HCT116 (cell line): ENCODE results near the gene PRR12. TPM values are rescaled to one million over a fixed set of nuclear protein-coding genes. Genes with fewer than 3 reads are reported as not detected.
A peak's percentile ranks its signal among the peaks of the same experiment; 100 is the strongest.

Source experiments
- ATAC-seq: fragments of 200-7000 bp; cut with Tn5 transposase; 2 replicates; pipeline ENCODE4 v1.9.1; 2020; ENCODE audit warnings: mild to moderate bottlenecking, moderate library complexity
- BruUV-seq: library from RNA; stranded (reverse); fragments of 400-500 nt; replicated peaks from 2 replicates; lab custom pipeline; 2021; lab: Mats Ljungman, UMichigan
- CTCF ChIA-PET: fragments of 300-600 bp; sonication (Branson Sonifier 250); formaldehyde crosslinking; loops from one replicate; lab custom pipeline; 2021; ENCODE audit warnings: antibody characterized with exemption; lab: Charles Lee
- POLR2A ChIA-PET: fragments of 300-600, 350-600 bp; sonication (Branson Sonifier 250); formaldehyde crosslinking; loops from one replicate; lab custom pipeline; 2021; ENCODE audit warnings: antibody characterized with exemption; lab: Charles Lee
- RAD21 ChIA-PET, 2 experiments: fragments of 300-600 bp; sonication (Branson Sonifier 250); formaldehyde crosslinking; loops; one replicate each; lab custom pipeline; 2023; ENCODE audit warnings: low total read pairs in 2 of 2; ENCODE audit not compliant: uncharacterized antibody in 2 of 2, unreplicated experiment in 2 of 2, low non-redundant PET in 1 of 2; lab: Charles Lee
- DNase-seq: peaks from one replicate; pipeline ENCODE4 v3.0.0-alpha.2; 2010; ENCODE audit warnings: low read depth, low spot score
- H2AFZ ChIP-seq: fragments of 200-600 bp; shearing (Covaris generic), sonication (generic); 2 replicates; pipeline ENCODE4 v1.6.1; 2017; ENCODE audit warnings: low read depth, mixed run types, mixed read lengths, antibody characterized with exemption, low read length; ENCODE audit not compliant: poor library complexity, severe bottlenecking
- H3K27ac ChIP-seq: 2 replicates; pipeline ENCODE4 v1.5.1; 2012; ENCODE audit warnings: low read depth, low read length
- H3K27me3 ChIP-seq: fragments of 200-600 bp; sonication (generic); 2 replicates; pipeline ENCODE4 v1.6.1; 2016; ENCODE audit warnings: mixed run types, low read length, mixed read lengths; ENCODE audit not compliant: insufficient read depth
- H3K36me3 ChIP-seq, 2 experiments: fragments of 200-500 bp in 1 of 2; fragments of 200-600 bp in 1 of 2; sonication (Bioruptor generic) in 1 of 2; sonication (generic) in 1 of 2; 2 replicates each; pipeline versions ENCODE4 v1.5.1 to v1.6.1; 2014 to 2016; ENCODE audit warnings: low read length in 2 of 2, inconsistent platforms in 1 of 2, mixed read lengths in 1 of 2, mixed run types in 1 of 2; ENCODE audit not compliant: insufficient read depth in 2 of 2, control insufficient read depth in 1 of 2
- H3K4me1 ChIP-seq, 2 experiments: fragments of 200-600 bp in 1 of 2; sonication (generic) in 1 of 2; 2 replicates each; pipeline versions ENCODE4 v1.5.1 to v1.6.1; 2012 to 2017; ENCODE audit warnings: low read length in 2 of 2, inconsistent platforms in 1 of 2, mild to moderate bottlenecking in 1 of 2, mixed read lengths in 1 of 2, mixed run types in 1 of 2, moderate library complexity in 1 of 2; ENCODE audit not compliant: insufficient read depth in 2 of 2, control insufficient read depth in 1 of 2
- H3K4me2 ChIP-seq: fragments of 200-600 bp; sonication (generic); 2 replicates; pipeline ENCODE4 v1.6.1; 2017; ENCODE audit warnings: mixed run types, low read length, mixed read lengths
- H3K4me3 ChIP-seq, 2 experiments: fragments of 200-600 bp in 1 of 2; sonication (generic) in 1 of 2; replicated peaks in 1 of 2; 2 replicates each; pipeline ENCODE4 v1.5.1; 2011 to 2016; ENCODE audit warnings: low read length in 2 of 2, control low read depth in 1 of 2, low read depth in 1 of 2, mild to moderate bottlenecking in 1 of 2, mixed read lengths in 1 of 2, mixed run types in 1 of 2
- H3K79me2 ChIP-seq: fragments of 200-600 bp; sonication (generic); 2 replicates; pipeline ENCODE4 v1.6.1; 2017; ENCODE audit warnings: mild to moderate bottlenecking, mixed run types, low read length, moderate library complexity, mixed read lengths; ENCODE audit not compliant: insufficient read depth
- H3K9ac ChIP-seq: fragments of 200-600 bp; sonication (generic); 2 replicates; pipeline ENCODE4 v1.6.1; 2016; ENCODE audit warnings: low read length, mixed read lengths
- H3K9me2 ChIP-seq: fragments of 200-600 bp; sonication (generic), shearing (Covaris generic); 2 replicates; pipeline ENCODE4 v1.6.1; 2017; ENCODE audit warnings: mixed run types, mild to moderate bottlenecking, moderate library complexity; ENCODE audit not compliant: insufficient read depth
- H3K9me3 ChIP-seq, 2 experiments: fragments of 200-500 bp in 1 of 2; fragments of 200-600 bp in 1 of 2; sonication (Bioruptor generic) in 1 of 2; sonication (generic) in 1 of 2; 2 replicates each; pipeline ENCODE4 v1.6.1; 2014 to 2017; ENCODE audit warnings: low read length in 2 of 2, mixed read lengths in 2 of 2, inconsistent platforms in 1 of 2, low read depth in 1 of 2, mild to moderate bottlenecking in 1 of 2, mixed run types in 1 of 2, moderate library complexity in 1 of 2; ENCODE audit not compliant: control insufficient read depth in 1 of 2, insufficient read depth in 1 of 2
- H4K20me1 ChIP-seq: fragments of 200-600 bp; sonication (generic), shearing (Covaris generic); 2 replicates; pipeline ENCODE4 v1.6.1; 2017; ENCODE audit warnings: mixed run types, mild to moderate bottlenecking, moderate library complexity; ENCODE audit not compliant: insufficient read depth
- CBX3 ChIP-seq: IDR thresholded peaks from 2 replicates; pipeline ENCODE4 v1.6.1; 2012; ENCODE audit warnings: low read depth
- CEBPB ChIP-seq: IDR thresholded peaks from 2 replicates; pipeline ENCODE4 v1.6.1; 2012; ENCODE audit warnings: low read depth
- CTCF ChIP-seq, 3 experiments: fragments of 200-600 bp in 1 of 3; sonication (generic) in 1 of 3; IDR thresholded peaks in 2 of 3; conservative IDR thresholded peaks in 1 of 3; 2 replicates each; pipeline ENCODE4 v1.5.1; 2012 to 2017; ENCODE audit warnings: low read depth in 2 of 3, low read length in 2 of 3, antibody characterized with exemption in 1 of 3, borderline replicate concordance in 1 of 3, control low read depth in 1 of 3, mild to moderate bottlenecking in 1 of 3, mixed read lengths in 1 of 3, mixed run types in 1 of 3, moderate library complexity in 1 of 3; ENCODE audit not compliant: insufficient read depth in 1 of 3
- ELF1 ChIP-seq: IDR thresholded peaks from 2 replicates; pipeline ENCODE4 v1.6.1; 2012; ENCODE audit warnings: low read depth, borderline replicate concordance
- EZH2phosphoT487 ChIP-seq: fragments of 200-600 bp; IDR thresholded peaks from 2 replicates; pipeline ENCODE4 v1.6.1; 2018; ENCODE audit warnings: antibody characterized with exemption, borderline replicate concordance
- FOSL1 ChIP-seq: IDR thresholded peaks from 2 replicates; pipeline ENCODE4 v1.6.1; 2012; ENCODE audit warnings: low read depth
- MAX ChIP-seq: IDR thresholded peaks from 2 replicates; pipeline ENCODE4 v1.6.1; 2012
- POLR2AphosphoS5 ChIP-seq: IDR thresholded peaks from 2 replicates; pipeline ENCODE4 v1.6.1; 2011; ENCODE audit warnings: mild to moderate bottlenecking, low read depth, low read length, moderate library complexity
- TCF7L2 ChIP-seq: IDR thresholded peaks from 2 replicates; pipeline ENCODE4 v1.7.0; 2011; ENCODE audit warnings: borderline replicate concordance, inconsistent platforms; ENCODE audit not compliant: insufficient read depth, insufficient read length; ENCODE audit errors: extremely low read depth
- ZFX ChIP-seq: fragments of 450-650 bp; IDR thresholded peaks from 2 replicates; pipeline ENCODE4 v1.6.1; 2017
- intact Hi-C: fragments of 100-400 bp; cut with micrococcal nuclease; formaldehyde crosslinking; loops from 2 replicates; pipeline ENCODE4 v1.10.0; 2022
- total RNA-seq: library from RNA; stranded (reverse); gene quantifications from one replicate; pipeline ENCODE4 v1.2.1, GENCODE V29; 2021; ENCODE audit not compliant: unreplicated experiment

PRR12 gene
- total RNA-seq, 1 experiment from 2014 or later = 26.9 TPM

- CTCF ChIA-PET = interaction anchor here (1.0 kb wide), 1 partner anchor 9 kb away, joined by 3 read pairs; no protein-coding TSS in a partner anchor
- peak overlapping the region; percentile 40; the same call in 1 of the 2 replicates for H3K27ac ChIP-seq
- RAD21 ChIA-PET = no interaction called here
- peaks cover 0 to 6% of the 10 kb centered on the region in 2 experiments; a peak in 2 of 4 replicates for H3K4me1 ChIP-seq
- no peak overlapping the region for H3K4me3 ChIP-seq
- H3K36me3 ChIP-seq = peaks cover 35 to 47% of the 10 kb centered on the region in 2 experiments
- no peaks in the 10 kb centered on the region for H3K27me3 ChIP-seq
- H3K9ac ChIP-seq = no peak overlapping the region
- no peaks in the 10 kb centered on the region for H3K9me2 ChIP-seq
- H3K9me3 ChIP-seq = no peaks in the 10 kb centered on the region
- H2AFZ ChIP-seq = no peak overlapping the region
- no peak for TF ChIP-seq CTCF (IDR thresholded peaks at IDR 0.05 in 2 of 3, conservative IDR thresholded peaks at IDR 0.05 in 1 of 3; ENCODE audit: borderline replicate concordance in 1 of 3, insufficient read depth in 1 of 3, low read depth in 2 of 3, low read length in 2 of 3)
- no peak for TF ChIP-seq MAX
- TF ChIP-seq ZFX = no peak
- no peak for TF ChIP-seq CBX3
- no peak for TF ChIP-seq ELF1
- no peak for TF ChIP-seq CEBPB
- no peak for TF ChIP-seq POLR2AphosphoS5
- TF ChIP-seq TCF7L2 = no peak
- TF ChIP-seq FOSL1 = no peak
- no peak for TF ChIP-seq EZH2phosphoT487
- peaks cover 10% of the 10 kb centered on the region for H3K79me2 ChIP-seq
- no TSS peak for BruUV-seq
- no peak overlapping the region for H3K4me2 ChIP-seq
- DNase-seq (peak; percentile 40), ATAC-seq (peak; percentile 88)
- no peaks in the 10 kb centered on the region for H4K20me1 ChIP-seq
- intact Hi-C loops = no loop called here
- POLR2A ChIA-PET = no interaction called here
Observed at GRCh38 chr19:49555600-49556411, 35.2 kb upstream of the PRR12 start.
